ENCODE measurements around the gene ACAP1. TPM values are rescaled to one million over a fixed set of nuclear protein-coding genes. Genes with fewer than 3 reads are reported as not detected.
A peak's percentile ranks its signal among the peaks of the same experiment; 100 is the strongest.

The ACAP1 gene
- total and polyA plus RNA-seq, 9 of the 15 experiments (the other 6 are each of a cell fraction or from before 2014, with no cell fraction given), result 0.15 to 8.5 (median 2.4) TPM

DNA sequence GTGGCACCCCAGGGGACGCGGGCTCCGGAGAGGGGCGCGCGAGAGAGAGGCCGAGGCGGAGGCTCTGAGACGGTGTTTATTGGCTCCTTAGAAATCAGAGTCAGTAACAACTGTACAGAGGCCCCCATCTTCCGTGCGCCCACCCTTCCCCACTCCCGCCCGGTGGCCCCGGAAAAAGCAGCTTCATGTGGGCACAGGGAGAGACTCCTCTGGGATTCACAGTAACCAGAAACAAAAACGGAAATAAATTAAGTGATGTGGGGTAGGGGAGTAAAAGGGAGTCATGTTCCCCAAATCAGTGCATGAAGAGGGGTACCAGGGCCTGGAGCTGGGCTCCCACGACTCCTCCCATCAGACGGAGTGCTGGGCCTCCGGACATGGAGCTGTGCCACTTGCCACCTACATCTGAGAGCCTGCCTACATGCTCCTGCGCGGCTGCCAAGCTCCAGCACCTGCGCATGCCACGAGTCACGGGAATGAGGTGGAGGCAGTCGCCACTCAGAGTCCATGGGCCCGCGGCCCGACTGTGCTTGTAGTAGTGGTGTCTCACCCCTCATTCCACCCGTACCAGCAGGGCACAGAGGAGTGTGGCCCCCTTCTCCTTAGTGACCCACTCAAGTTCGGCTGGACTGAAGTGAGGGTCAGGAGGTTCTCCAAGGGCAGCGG is 20.6 kb upstream of the ACAP1 start:
- TF ChIP-seq, protein P1, sequence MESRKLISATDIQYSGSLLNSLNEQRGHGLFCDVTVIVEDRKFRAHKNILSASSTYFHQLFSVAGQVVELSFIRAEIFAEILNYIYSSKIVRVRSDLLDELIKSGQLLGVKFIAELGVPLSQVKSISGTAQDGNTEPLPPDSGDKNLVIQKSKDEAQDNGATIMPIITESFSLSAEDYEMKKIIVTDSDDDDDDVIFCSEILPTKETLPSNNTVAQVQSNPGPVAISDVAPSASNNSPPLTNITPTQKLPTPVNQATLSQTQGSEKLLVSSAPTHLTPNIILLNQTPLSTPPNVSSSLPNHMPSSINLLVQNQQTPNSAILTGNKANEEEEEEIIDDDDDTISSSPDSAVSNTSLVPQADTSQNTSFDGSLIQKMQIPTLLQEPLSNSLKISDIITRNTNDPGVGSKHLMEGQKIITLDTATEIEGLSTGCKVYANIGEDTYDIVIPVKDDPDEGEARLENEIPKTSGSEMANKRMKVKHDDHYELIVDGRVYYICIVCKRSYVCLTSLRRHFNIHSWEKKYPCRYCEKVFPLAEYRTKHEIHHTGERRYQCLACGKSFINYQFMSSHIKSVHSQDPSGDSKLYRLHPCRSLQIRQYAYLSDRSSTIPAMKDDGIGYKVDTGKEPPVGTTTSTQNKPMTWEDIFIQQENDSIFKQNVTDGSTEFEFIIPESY (CRISPR knock-in tag; IDR thresholded peaks at IDR 0.05), result no peak
- TF ChIP-seq ZNF224 (CRISPR knock-in tag; IDR thresholded peaks at IDR 0.05) (no peak), KLF16 (IDR thresholded peaks at IDR 0.05) (0 out of 2 replicates have a peak, but pooled peaks have one; percentile 1), ATF1 (CRISPR knock-in tag; IDR thresholded peaks at IDR 0.05) (no peak), ATF1 (tag; IDR thresholded peaks at IDR 0.05) (peak; percentile 29; the same call in 1 of the 2 replicates), L3MBTL2 (IDR thresholded peaks at IDR 0.05) (0 out of 2 replicates have a peak, but pooled peaks have one; percentile 3), SUPT5H (IDR thresholded peaks at IDR 0.05) (0 out of 2 replicates have a peak, but pooled peaks have one; percentile 4), ZFX (CRISPR knock-in tag; IDR thresholded peaks at IDR 0.05) (peak; percentile 8; the same call in 1 of the 2 replicates), UBTF (IDR thresholded peaks at IDR 0.05; ENCODE audit: borderline replicate concordance in 1 of 2, low read depth in 2 of 2, low read length in 2 of 2) (0 out of 4 replicates have a peak, but pooled peaks of 1 of the 2 experiments have one; percentile 1), C11orf30 (IDR thresholded peaks at IDR 0.05; ENCODE audit: low read depth) (peak; percentile 2; the same call in 1 of the 2 replicates), PHF21A (IDR thresholded peaks at IDR 0.05; ENCODE audit: borderline replicate concordance, low read depth) (0 out of 2 replicates have a peak, but pooled peaks have one; percentile 40), ZBTB1 (CRISPR knock-in tag; IDR thresholded peaks at IDR 0.05; ENCODE audit: borderline replicate concordance, low read depth) (no peak), POLR2B (IDR thresholded peaks at IDR 0.05; ENCODE audit: low read depth, partially characterized antibody) (peak; percentile 11), NR2C2 (CRISPR knock-in tag; IDR thresholded peaks at IDR 0.05) (no peak), NR2C2 (tag; IDR thresholded peaks at IDR 0.05) (peak; percentile 87)
- TF ChIP-seq, protein P2, sequence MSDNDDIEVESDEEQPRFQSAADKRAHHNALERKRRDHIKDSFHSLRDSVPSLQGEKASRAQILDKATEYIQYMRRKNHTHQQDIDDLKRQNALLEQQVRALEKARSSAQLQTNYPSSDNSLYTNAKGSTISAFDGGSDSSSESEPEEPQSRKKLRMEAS (CRISPR knock-in tag; IDR thresholded peaks at IDR 0.05), result peak; percentile 2; the same call in 1 of the 2 replicates
- Histone ChIP-seq H3K4me2 (ENCODE audit: insufficient read depth, low read length) (peak overlapping the region; percentile 86), H3K36me3 (ENCODE audit: control insufficient read depth, insufficient read depth, low read length) (peaks cover 71% of the 10 kb centered on the region), H3K9me3 (replicated peaks; ENCODE audit: control insufficient read depth, insufficient read depth, low read depth, low read length) (no peaks in the 10 kb centered on the region), H3K4me1 (replicated peaks in 1 of 2; ENCODE audit: control insufficient read depth in 2 of 2, insufficient read depth in 2 of 2, low read length in 2 of 2) (peaks cover 6 to 26% of the 10 kb centered on the region in 2 experiments), H3K27ac (ENCODE audit: extremely low read depth, low read depth, low read length) (peak overlapping the region; percentile 75; the same call in 2 of the 3 replicates), H3K27me3 (ENCODE audit: control insufficient read depth in 2 of 2, insufficient read depth in 2 of 2, low read length in 2 of 2) (no peaks in the 10 kb centered on the region), H3K9ac (ENCODE audit: insufficient read depth in 1 of 2, low read depth in 2 of 2, low read length in 2 of 2) (peak overlapping the region; percentile 67 to 94), H2AFZ (ENCODE audit: low read depth, low read length) (peak overlapping the region; percentile 74; the same call in 1 of the 2 replicates), H3K79me2 (ENCODE audit: control insufficient read depth, insufficient read depth, low read length) (peaks cover 21% of the 10 kb centered on the region), H3K9me1 (ENCODE audit: control insufficient read depth, insufficient read depth, low read length) (peaks cover 3% of the 10 kb centered on the region), H4K20me1 (replicated peaks; ENCODE audit: control insufficient read depth, insufficient read depth, low read length) (peaks cover 15% of the 10 kb centered on the region), H3K4me3 (peak overlapping the region; percentile 93)
- in situ Hi-C loops (cut with MboI) (no loop called here), intact Hi-C loops (cut with micrococcal nuclease) (no loop called here)
- 61% methylated on average over 12 of the region's 30 CpGs for WGBS (ENCODE audit: insufficient coverage, low coverage, missing lambda C conversion rate)
- peak; percentile 8 for ATAC-seq
- POLR2A ChIA-PET, result interaction anchor here (0.8 kb wide), 1 partner anchor 14 kb away, joined by 9 read pairs; the partner anchor contains the start of gene NEURL4
- no TSS peak for BruUV-seq (replicated peaks)
- FAIRE-seq, result no peak
- no peak for DNase-seq (ENCODE audit: extremely low read depth in 1 of 4, low spot score in 3 of 4)
- CTCF ChIA-PET (ENCODE audit: low intra/inter-chr PET ratio), result no interaction called here

Measured in K562 (cell line).